A549 (cell line): ENCODE measurements around the gene JPH2. TPM values are rescaled to one million over a fixed set of nuclear protein-coding genes. Genes with fewer than 3 reads are reported as not detected.

Experiments used
- ATAC-seq, 2 experiments: fragments of 200-7000 bp in 1 of 2; fragments of >200 bp in 1 of 2; cut with Nextera tagmentation in 1 of 2; cut with Tn5 transposase in 1 of 2; 3 replicates each; pipeline versions ENCODE4 v1.8.0 to v1.9.1; 2018 to 2020; ENCODE audit warnings: mild to moderate bottlenecking in 1 of 2, moderate library complexity in 1 of 2
- CTCF ChIA-PET: fragments of 300-600 bp; sonication (Branson Sonifier 250); formaldehyde crosslinking; extraction: SDS; loops from one replicate; lab custom pipeline; 2021; ENCODE audit warnings: antibody characterized with exemption, inconsistent platforms; lab: Yijun Ruan, JAX
- POLR2A ChIA-PET: fragments of 350-600 bp; formaldehyde crosslinking; extraction: SDS; loops from one replicate; lab custom pipeline; 2021; ENCODE audit warnings: antibody characterized with exemption, inconsistent platforms; lab: Yijun Ruan, JAX
- DNase-seq, 2 experiments: peaks; one replicate each; pipeline versions ENCODE4 v3.0.0 to v3.0.0-alpha.2; 2011 to 2016; ENCODE audit warnings: low read depth in 1 of 2, low spot score in 1 of 2
- FAIRE-seq: peaks from 2 replicates; lab custom pipeline; 2011; peaks lifted over from hg19 to GRCh38; lab: Jason Lieb, UNC
- H3K27ac ChIP-seq, 2 experiments: fragments of >200 bp; sonication (Bioruptor Twin); formaldehyde crosslinking; 3 replicates each; pipeline ENCODE4 v1.5.1; 2016 to 2017
- H3K4me1 ChIP-seq: fragments of >200 bp; sonication (Bioruptor Twin); formaldehyde crosslinking; 3 replicates; pipeline ENCODE4 v1.6.1; 2016
- H3K4me2 ChIP-seq: fragments of >200 bp; sonication (Bioruptor Twin); formaldehyde crosslinking; 3 replicates; pipeline ENCODE4 v1.6.1; 2016
- H3K4me3 ChIP-seq: fragments of >200 bp; sonication (Bioruptor Twin); formaldehyde crosslinking; 3 replicates; pipeline ENCODE4 v1.5.1; 2016
- H3K9me3 ChIP-seq: fragments of >200 bp; sonication (Bioruptor Twin); formaldehyde crosslinking; 3 replicates; pipeline ENCODE4 v1.6.1; 2016
- BCL3 ChIP-seq: fragments of >200 bp; sonication (Bioruptor Twin); formaldehyde crosslinking; IDR thresholded peaks from 3 replicates; pipeline ENCODE4 v1.6.1; 2016
- BHLHE40 ChIP-seq: IDR thresholded peaks from 2 replicates; pipeline ENCODE4 v1.6.1; 2012; ENCODE audit warnings: low read depth, low read length, inconsistent platforms
- CBX2 ChIP-seq: fragments of 200-600 bp; sonication (generic); IDR thresholded peaks from 2 replicates; pipeline ENCODE4 v1.6.1; 2016; ENCODE audit warnings: low read depth, mild to moderate bottlenecking, borderline replicate concordance
- CBX8 ChIP-seq: fragments of 200-600 bp; sonication (generic); IDR thresholded peaks from 2 replicates; pipeline ENCODE4 v1.6.1; 2016
- CEBPB ChIP-seq, 2 experiments: fragments of >200 bp in 1 of 2; sonication (Bioruptor Twin) in 1 of 2; formaldehyde crosslinking in 1 of 2; IDR thresholded peaks; 2 replicates each; pipeline ENCODE4 v1.6.1; 2012 to 2016
- CHD2 ChIP-seq: fragments of 150-350 bp; IDR thresholded peaks from 2 replicates; pipeline ENCODE4 v1.6.1; 2014; ENCODE audit warnings: low read length; ENCODE audit not compliant: partially characterized antibody
- CTCF ChIP-seq: fragments of >200 bp; sonication (Bioruptor Twin); formaldehyde crosslinking; IDR thresholded peaks from 3 replicates; pipeline ENCODE4 v1.5.1; 2016
- EHMT2 ChIP-seq: fragments of 200-600 bp; sonication (generic); IDR thresholded peaks from 2 replicates; pipeline ENCODE4 v1.6.1; 2016; ENCODE audit warnings: antibody characterized with exemption, low read depth, mild to moderate bottlenecking, moderate library complexity
- EP300 ChIP-seq, 2 experiments: fragments of >200 bp; sonication (Bioruptor Twin); formaldehyde crosslinking; IDR thresholded peaks; 2 replicates in 1 of 2; 3 replicates in 1 of 2; pipeline ENCODE4 v1.6.1; 2016 to 2017
- ESRRA ChIP-seq: fragments of 150-350 bp; IDR thresholded peaks from 2 replicates; pipeline ENCODE4 v1.6.1; 2014; ENCODE audit warnings: mild to moderate bottlenecking, low read length, borderline replicate concordance
- FOSL2 ChIP-seq, 2 experiments: fragments of 450-650 bp in 1 of 2; fragments of >200 bp in 1 of 2; sonication (Bioruptor Twin) in 1 of 2; formaldehyde crosslinking; IDR thresholded peaks; 2 replicates each; pipeline versions ENCODE4 v1.5.0 to v1.6.1; 2016 to 2020; ENCODE audit warnings: mild to moderate bottlenecking in 1 of 2, moderate library complexity in 1 of 2
- HDAC2 ChIP-seq: fragments of 200-600 bp; sonication (generic); IDR thresholded peaks from 2 replicates; pipeline ENCODE4 v1.6.1; 2016
- HOXA7 ChIP-seq: fragments of 250-450 bp; sonication (Bioruptor Pico); IDR thresholded peaks from 2 replicates; pipeline ENCODE4 v1.5.0; 2020; ENCODE audit warnings: mild to moderate bottlenecking, moderate library complexity
- HOXB13 ChIP-seq: fragments of 250-450 bp; sonication (Bioruptor Pico); IDR thresholded peaks from 2 replicates; pipeline ENCODE4 v1.5.0; 2020; ENCODE audit warnings: low read depth, mild to moderate bottlenecking, moderate library complexity
- HOXB5 ChIP-seq: fragments of 250-450 bp; sonication (Bioruptor Pico); IDR thresholded peaks from 2 replicates; pipeline ENCODE4 v1.5.0; 2020; ENCODE audit warnings: mild to moderate bottlenecking, moderate library complexity
- JUN ChIP-seq, 2 experiments: fragments of >200 bp; sonication (Bioruptor Twin); formaldehyde crosslinking; IDR thresholded peaks; 2 replicates in 1 of 2; 3 replicates in 1 of 2; pipeline ENCODE4 v1.6.1; 2016 to 2017
- KDM5A ChIP-seq: fragments of 200-600 bp; sonication (generic); IDR thresholded peaks from 2 replicates; pipeline ENCODE4 v1.6.1; 2016; ENCODE audit warnings: antibody characterized with exemption, mild to moderate bottlenecking
- NFE2L2 ChIP-seq: fragments of 150-350 bp; conservative IDR thresholded peaks from 2 replicates; pipeline ENCODE4 v1.6.1; 2014; ENCODE audit warnings: low read length
- RARB ChIP-seq: fragments of 250-450 bp; sonication (Bioruptor Pico); IDR thresholded peaks from 2 replicates; pipeline ENCODE4 v1.8.0; 2021; ENCODE audit warnings: mild to moderate bottlenecking, moderate library complexity
- RCOR1 ChIP-seq: fragments of 150-350 bp; IDR thresholded peaks from 2 replicates; pipeline ENCODE4 v1.6.1; 2014; ENCODE audit warnings: antibody characterized with exemption, low read length, low read depth
- RNF2 ChIP-seq: fragments of 200-600 bp; sonication (generic); IDR thresholded peaks from 2 replicates; pipeline ENCODE4 v1.6.1; 2016; ENCODE audit warnings: low read depth, mild to moderate bottlenecking, antibody characterized with exemption, moderate library complexity, borderline replicate concordance
- SREBF2 ChIP-seq: fragments of 450-650 bp; IDR thresholded peaks from 2 replicates; pipeline ENCODE4 v1.6.1; 2014; ENCODE audit warnings: mild to moderate bottlenecking, moderate library complexity
- ZNF302 ChIP-seq: fragments of 250-450 bp; sonication (Bioruptor Pico); IDR thresholded peaks from 2 replicates; pipeline ENCODE4 v1.9.0; 2021; ENCODE audit warnings: inconsistent platforms, mild to moderate bottlenecking, moderate library complexity
- WGBS: methylation state at CpG from one replicate; pipeline ENCODE4 v1.1.6; 2017; ENCODE audit errors: missing lambda C conversion rate; 5-methylcytosine and 5-hydroxymethylcytosine counted together
- polyA plus RNA-seq, 4 experiments: library from polyadenylated mRNA; depleted of rRNA in 3 of 4; stranded (reverse); fragments of >200 nt; fragmentation: RNase III in 1 of 4; extraction: RNeasy Plus Mini Kit Qiagen cat#74134 plus additional on column Dnase treatment in 1 of 4; gene quantifications; 2 replicates in 3 of 4; 3 replicates in 1 of 4; pipeline ENCODE4 v1.2.3, GENCODE V29; 2011 to 2017
- TF ChIP-seq, protein P1 (sequence below): fragments of 450-650 bp; IDR thresholded peaks from 2 replicates; pipeline ENCODE4 v1.6.1; 2014; ENCODE audit warnings: antibody characterized with exemption
- TF ChIP-seq, protein P2 (sequence below): fragments of 250-450 bp; sonication (Bioruptor Pico); IDR thresholded peaks from 2 replicates; pipeline ENCODE4 v1.5.0; 2021; ENCODE audit warnings: mild to moderate bottlenecking, moderate library complexity, borderline replicate concordance

JPH2 gene
- polyA plus RNA-seq, 2 of the 4 experiments (the other 2 are of a cell fraction): 0.83 to 3.3 TPM

- DNase-seq: peak in 1 of 2 experiments; percentile 32
- Histone ChIP-seq H3K4me1 (peaks cover 10% of the 10 kb centered on the region), H3K9me3 (no peaks in the 10 kb centered on the region), H3K4me3 (no peak overlapping the region), H3K4me2 (no peak overlapping the region), H3K27ac (no peak overlapping the region)
- TF ChIP-seq BCL3: no peak
- no peak for TF ChIP-seq CHD2
- no peak for TF ChIP-seq RARB (CRISPR knock-in tag)
- TF ChIP-seq JUN (IDR thresholded peaks at IDR 0.05): no peak
- TF ChIP-seq CEBPB (IDR thresholded peaks at IDR 0.05): no peak
- WGBS: 50% methylated on average over 7 of the region's 7 CpGs
- peak; percentile 34 to 54; a peak in 2 of 6 replicates for ATAC-seq
- ChIA-PET POLR2A (no interaction called here), CTCF (interaction anchor here (0.6 to 9.4 kb wide), 3 partner anchors 12 to 230 kb away, joined by 3 to 96 read pairs (median 6); partner anchors contain the start of gene FITM2)
- FAIRE-seq: no peak
Observed at GRCh38 chr20:44231193-44231592, 44.2 kb upstream of the JPH2 start.

- CTCF ChIA-PET: interaction anchor here (0.9 to 9.4 kb wide), 5 partner anchors 9 to 243 kb away, joined by 3 to 96 read pairs (median 6); partner anchors contain the start of gene FITM2
- Histone ChIP-seq H3K27ac (no peak overlapping the region), H3K4me1 (peaks cover 10% of the 10 kb centered on the region), H3K9me3 (no peaks in the 10 kb centered on the region), H3K4me3 (no peak overlapping the region), H3K4me2 (no peak overlapping the region)
- FAIRE-seq (no peak), DNase-seq (no peak), ATAC-seq (peak; percentile 71 to 76; a peak in 4 of 6 replicates)
- POLR2A ChIA-PET: no interaction called here
- TF ChIP-seq FOSL2 (IDR thresholded peaks at IDR 0.05) (no peak), FOSL2 (CRISPR knock-in tag; IDR thresholded peaks at IDR 0.05) (no peak), HDAC2 (no peak), RCOR1 (no peak)
- 60% methylated on average over 12 of the region's 17 CpGs for WGBS
Observed at GRCh38 chr20:44228465-44229258, 41.7 kb upstream of the JPH2 start.

- TF ChIP-seq NFE2L2: no peak
- TF ChIP-seq HOXA7 (CRISPR knock-in tag): no peak
- TF ChIP-seq KDM5A: no peak
- TF ChIP-seq HOXB13 (CRISPR knock-in tag): no peak
- ATAC-seq (no peak), FAIRE-seq (no peak), DNase-seq (no peak)
- H3K4me1 ChIP-seq: no peaks in the 10 kb centered on the region
- no peak overlapping the region for H3K4me3 ChIP-seq
- no peak overlapping the region for H3K4me2 ChIP-seq
- 79% methylated on average over 5 of the region's 5 CpGs for WGBS
- no peaks in the 10 kb centered on the region for H3K9me3 ChIP-seq
- no peak overlapping the region for H3K27ac ChIP-seq
- POLR2A ChIA-PET: no interaction called here
- CTCF ChIA-PET: interaction anchor here (0.7 to 16.0 kb wide), 7 partner anchors 9 to 386 kb away, joined by 3 to 440 read pairs (median 14); partner anchors contain the start of gene FITM2
Observed at GRCh38 chr20:44224637-44225036, 37.6 kb upstream of the JPH2 start.

- FAIRE-seq (no peak), DNase-seq (no peak), ATAC-seq (no peak)
- Histone ChIP-seq H3K4me3 (no peak overlapping the region), H3K27ac (no peak overlapping the region), H3K4me2 (no peak overlapping the region), H3K4me1 (no peaks in the 10 kb centered on the region), H3K9me3 (no peaks in the 10 kb centered on the region)
- CTCF ChIA-PET: interaction anchor here (0.6 to 16.0 kb wide), 11 partner anchors 8 to 588 kb away, joined by 3 to 440 read pairs (median 4); partner anchors contain the start of genes FITM2 and GDAP1L1
- WGBS: 80% methylated on average over 5 of the region's 5 CpGs
- POLR2A ChIA-PET: no interaction called here
- TF ChIP-seq SREBF2: no peak
- TF ChIP-seq, protein P1, sequence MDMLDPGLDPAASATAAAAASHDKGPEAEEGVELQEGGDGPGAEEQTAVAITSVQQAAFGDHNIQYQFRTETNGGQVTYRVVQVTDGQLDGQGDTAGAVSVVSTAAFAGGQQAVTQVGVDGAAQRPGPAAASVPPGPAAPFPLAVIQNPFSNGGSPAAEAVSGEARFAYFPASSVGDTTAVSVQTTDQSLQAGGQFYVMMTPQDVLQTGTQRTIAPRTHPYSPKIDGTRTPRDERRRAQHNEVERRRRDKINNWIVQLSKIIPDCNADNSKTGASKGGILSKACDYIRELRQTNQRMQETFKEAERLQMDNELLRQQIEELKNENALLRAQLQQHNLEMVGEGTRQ: no peak
- no peak for TF ChIP-seq RNF2
- TF ChIP-seq CTCF: no peak
- TF ChIP-seq BHLHE40: no peak
- no peak for TF ChIP-seq ZNF302 (CRISPR knock-in tag)
- no peak for TF ChIP-seq HOXA7 (CRISPR knock-in tag)
- no peak for TF ChIP-seq CBX8
- TF ChIP-seq, protein P2, sequence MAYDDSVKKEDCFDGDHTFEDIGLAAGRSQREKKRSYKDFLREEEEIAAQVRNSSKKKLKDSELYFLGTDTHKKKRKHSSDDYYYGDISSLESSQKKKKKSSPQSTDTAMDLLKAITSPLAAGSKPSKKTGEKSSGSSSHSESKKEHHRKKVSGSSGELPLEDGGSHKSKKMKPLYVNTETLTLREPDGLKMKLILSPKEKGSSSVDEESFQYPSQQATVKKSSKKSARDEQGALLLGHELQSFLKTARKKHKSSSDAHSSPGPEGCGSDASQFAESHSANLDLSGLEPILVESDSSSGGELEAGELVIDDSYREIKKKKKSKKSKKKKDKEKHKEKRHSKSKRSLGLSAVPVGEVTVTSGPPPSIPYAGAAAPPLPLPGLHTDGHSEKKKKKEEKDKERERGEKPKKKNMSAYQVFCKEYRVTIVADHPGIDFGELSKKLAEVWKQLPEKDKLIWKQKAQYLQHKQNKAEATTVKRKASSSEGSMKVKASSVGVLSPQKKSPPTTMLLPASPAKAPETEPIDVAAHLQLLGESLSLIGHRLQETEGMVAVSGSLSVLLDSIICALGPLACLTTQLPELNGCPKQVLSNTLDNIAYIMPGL (CRISPR knock-in tag): no peak
- TF ChIP-seq EP300 (IDR thresholded peaks at IDR 0.05): no peak
- TF ChIP-seq HOXB5 (CRISPR knock-in tag): no peak
- TF ChIP-seq CBX2: no peak
- TF ChIP-seq ESRRA: no peak
- no peak for TF ChIP-seq EHMT2
Observed at GRCh38 chr20:44223721-44224120, 36.7 kb upstream of the JPH2 start.
